T-helper 17 cell (primary cell): ENCODE measurements around the gene TMEM59. TPM values are rescaled to one million over a fixed set of nuclear protein-coding genes. Genes with fewer than 3 reads are reported as not detected.
"Not testable (repeated sequence)": the region's sequence is repeated elsewhere in the genome, so short reads cannot be mapped to it uniquely, and the experiment has no call there.

Source experiments
- ATAC-seq: fragments of 150-1000 bp; cut with Tn5 transposase; 2 replicates; pipeline ENCODE4 v1.10.0; 2021; ENCODE audit warnings: mild to moderate bottlenecking, moderate library complexity
- DNase-seq, 3 donors: peaks; one replicate each; pipeline versions ENCODE4 v3.0.0 to v3.0.0-alpha.2; 2020 to 2021
- H3K9me3 ChIP-seq: one replicate; pipeline ENCODE4 v1.7.0; 2013; ENCODE audit warnings: low read length, mild to moderate bottlenecking; ENCODE audit not compliant: control insufficient read depth, poor library complexity, severe bottlenecking
- H3K27ac Mint-ChIP-seq: one replicate; pipeline ENCODE4 v1.8.0; 2022; ENCODE audit warnings: mild to moderate bottlenecking, moderate library complexity, mixed read lengths
- H3K27me3 Mint-ChIP-seq: one replicate; pipeline ENCODE4 v1.8.0; 2022; ENCODE audit warnings: mixed read lengths
- H3K36me3 Mint-ChIP-seq: one replicate; pipeline ENCODE4 v1.8.0; 2022; ENCODE audit warnings: low read depth, mixed read lengths
- H3K4me1 Mint-ChIP-seq: one replicate; pipeline ENCODE4 v1.8.0; 2022; ENCODE audit warnings: mild to moderate bottlenecking, mixed read lengths
- H3K4me3 Mint-ChIP-seq: one replicate; pipeline ENCODE4 v1.8.0; 2022; ENCODE audit warnings: mild to moderate bottlenecking, moderate library complexity, mixed read lengths
- total RNA-seq, 4 donors: library from RNA in 2 of 4; stranded (reverse) in 2 of 4; gene quantifications; one replicate each; pipeline ENCODE4 v1.2.3 and lab custom pipeline; 2022 to 2026

TMEM59 gene
- total RNA-seq, 2 donors from 2014 or later = 145 to 160 TPM

GRCh38 chr1:54046671-54047383 lies 6.2 kb downstream of the TMEM59 start:
- peaks cover 19% of the 10 kb centered on the region for H3K4me1 Mint-ChIP-seq
- no peak for DNase-seq
- ATAC-seq = no peak
- H3K27ac Mint-ChIP-seq = peak overlapping the region; percentile 73
- H3K4me3 Mint-ChIP-seq = no peak overlapping the region
- H3K27me3 Mint-ChIP-seq = no peaks in the 10 kb centered on the region
- H3K36me3 Mint-ChIP-seq = peaks cover 3% of the 10 kb centered on the region
- H3K9me3 ChIP-seq = no peaks in the 10 kb centered on the region

GRCh38 chr1:54045496-54045895 lies 7.5 kb downstream of the TMEM59 start:
- Mint-ChIP-seq H3K4me3 (no peak overlapping the region), H3K27me3 (no peaks in the 10 kb centered on the region), H3K36me3 (peaks cover 3% of the 10 kb centered on the region), H3K4me1 (peaks cover 19% of the 10 kb centered on the region), H3K27ac (no peak overlapping the region)
- no peaks in the 10 kb centered on the region for H3K9me3 ChIP-seq
- DNase-seq = no peak
- ATAC-seq = no peak

- no peak for DNase-seq
- H3K27me3 Mint-ChIP-seq = no peaks in the 10 kb centered on the region
Observed at GRCh38 chr1:54041806-54042205, 11.2 kb downstream of the TMEM59 start.

GRCh38 chr1:54037476-54037875 lies 15.5 kb downstream of the TMEM59 start:
- DNase-seq (no peak), ATAC-seq (no peak)
- Mint-ChIP-seq H3K36me3 (peaks cover 16% of the 10 kb centered on the region), H3K4me1 (peaks cover 8% of the 10 kb centered on the region), H3K27ac (peak overlapping the region; percentile 61), H3K4me3 (no peak overlapping the region), H3K27me3 (no peaks in the 10 kb centered on the region)
- H3K9me3 ChIP-seq = no peaks in the 10 kb centered on the region

More at GRCh38 chr1:54041806-54042205, 11.2 kb downstream of the TMEM59 start:
- H3K9me3 ChIP-seq = no peaks in the 10 kb centered on the region
- peak overlapping the region; percentile 27 for H3K27ac Mint-ChIP-seq
- no peak for ATAC-seq
- peaks cover 13% of the 10 kb centered on the region for H3K36me3 Mint-ChIP-seq
- no peak overlapping the region for H3K4me3 Mint-ChIP-seq
- peaks cover 12% of the 10 kb centered on the region for H3K4me1 Mint-ChIP-seq

- H3K9me3 ChIP-seq = no peaks in the 10 kb centered on the region
- DNase-seq = no peak
- Mint-ChIP-seq H3K4me1 (peaks cover 7% of the 10 kb centered on the region), H3K4me3 (no peak overlapping the region), H3K27me3 (no peaks in the 10 kb centered on the region), H3K36me3 (no peaks in the 10 kb centered on the region), H3K27ac (peak overlapping the region; percentile 19)
- ATAC-seq = no peak
Observed at GRCh38 chr1:54028306-54029251, 24.4 kb downstream of the TMEM59 start.

GRCh38 chr1:54027848-54028247 lies 25.2 kb downstream of the TMEM59 start:
- H3K27ac Mint-ChIP-seq = no peak overlapping the region
- H3K36me3 Mint-ChIP-seq = no peaks in the 10 kb centered on the region
- H3K4me3 Mint-ChIP-seq = no peak overlapping the region
- H3K9me3 ChIP-seq = no peaks in the 10 kb centered on the region
- ATAC-seq = no peak
- no peaks in the 10 kb centered on the region for H3K27me3 Mint-ChIP-seq
- DNase-seq = no peak
- H3K4me1 Mint-ChIP-seq = peaks cover 7% of the 10 kb centered on the region

- DNase-seq, H3K4me3 Mint-ChIP-seq, H3K9me3 ChIP-seq, H3K36me3 Mint-ChIP-seq, H3K27me3 Mint-ChIP-seq, ATAC-seq, H3K4me1 Mint-ChIP-seq, H3K27ac Mint-ChIP-seq: not testable (repeated sequence)
Observed at GRCh38 chr1:54024811-54025210, 28.2 kb downstream of the TMEM59 start.

- H3K27me3 Mint-ChIP-seq = peaks cover 4% of the 10 kb centered on the region
- peaks cover 7% of the 10 kb centered on the region for H3K4me1 Mint-ChIP-seq
- no peak overlapping the region for H3K4me3 Mint-ChIP-seq
- H3K27ac Mint-ChIP-seq = no peak overlapping the region
- H3K9me3 ChIP-seq = no peaks in the 10 kb centered on the region
- ATAC-seq (no peak), DNase-seq (no peak)
- H3K36me3 Mint-ChIP-seq = no peaks in the 10 kb centered on the region
Observed at GRCh38 chr1:54024358-54024757, 28.6 kb downstream of the TMEM59 start.

GRCh38 chr1:54019562-54020176 lies 33.3 kb downstream of the TMEM59 start:
- H3K36me3 Mint-ChIP-seq, ATAC-seq, H3K27ac Mint-ChIP-seq, H3K27me3 Mint-ChIP-seq, H3K4me3 Mint-ChIP-seq, DNase-seq, H3K9me3 ChIP-seq, H3K4me1 Mint-ChIP-seq: not testable (repeated sequence)

- H3K36me3 Mint-ChIP-seq = no peaks in the 10 kb centered on the region
- peaks cover 7% of the 10 kb centered on the region for H3K27me3 Mint-ChIP-seq
- no peaks in the 10 kb centered on the region for H3K4me1 Mint-ChIP-seq
- no peak for ATAC-seq
- H3K4me3 Mint-ChIP-seq = no peak overlapping the region
- DNase-seq = no peak
- peak overlapping the region; percentile 61 for H3K27ac Mint-ChIP-seq
- H3K9me3 ChIP-seq = no peaks in the 10 kb centered on the region
Observed at GRCh38 chr1:54018635-54019034, 34.4 kb downstream of the TMEM59 start.

- no peak for DNase-seq
Observed at GRCh38 chr1:54017979-54018378, 35.0 kb downstream of the TMEM59 start, which contains the start of gene LDLRAD1. TSS of gene LDLRAD1 (minus strand) at chr1:54018186. CDS start at chr1:54018112, 74 bp downstream.

GRCh38 chr1:54016343-54017282 lies 36.4 kb downstream of the TMEM59 start:
- Mint-ChIP-seq H3K4me3 (no peak overlapping the region), H3K27ac (no peak overlapping the region), H3K4me1 (no peaks in the 10 kb centered on the region), H3K27me3 (peaks cover 21% of the 10 kb centered on the region), H3K36me3 (no peaks in the 10 kb centered on the region)
- H3K9me3 ChIP-seq = no peaks in the 10 kb centered on the region
- DNase-seq (no peak), ATAC-seq (no peak)

More at GRCh38 chr1:54017979-54018378, 35.0 kb downstream of the TMEM59 start, which contains the start of gene LDLRAD1:
- Mint-ChIP-seq H3K27me3 (peaks cover 13% of the 10 kb centered on the region), H3K27ac (peak within 1 kb of the TSS; percentile 61), H3K36me3 (no peaks in the 10 kb centered on the region), H3K4me1 (no peaks in the 10 kb centered on the region), H3K4me3 (no peak within 1 kb of the TSS)
- no peaks in the 10 kb centered on the region for H3K9me3 ChIP-seq
- ATAC-seq = no peak
